CD4-positive, alpha-beta T cell treated with Interleukin-15 for 4 hours (primary cell): ENCODE results near the gene PRPF6.
"Not testable (repeated sequence)": the region's sequence is repeated elsewhere in the genome, so short reads cannot be mapped to it uniquely, and the experiment has no call there.

Experiments
- DNase-seq: peaks from one replicate; pipeline ENCODE4 v3.0.0-alpha.2; 2020; ENCODE audit warnings: low spot score

Gene PRPF6

GRCh38 chr20:63960654-63961621 lies 20.0 kb upstream of the PRPF6 start:
- not testable (repeated sequence) for DNase-seq

DNA sequence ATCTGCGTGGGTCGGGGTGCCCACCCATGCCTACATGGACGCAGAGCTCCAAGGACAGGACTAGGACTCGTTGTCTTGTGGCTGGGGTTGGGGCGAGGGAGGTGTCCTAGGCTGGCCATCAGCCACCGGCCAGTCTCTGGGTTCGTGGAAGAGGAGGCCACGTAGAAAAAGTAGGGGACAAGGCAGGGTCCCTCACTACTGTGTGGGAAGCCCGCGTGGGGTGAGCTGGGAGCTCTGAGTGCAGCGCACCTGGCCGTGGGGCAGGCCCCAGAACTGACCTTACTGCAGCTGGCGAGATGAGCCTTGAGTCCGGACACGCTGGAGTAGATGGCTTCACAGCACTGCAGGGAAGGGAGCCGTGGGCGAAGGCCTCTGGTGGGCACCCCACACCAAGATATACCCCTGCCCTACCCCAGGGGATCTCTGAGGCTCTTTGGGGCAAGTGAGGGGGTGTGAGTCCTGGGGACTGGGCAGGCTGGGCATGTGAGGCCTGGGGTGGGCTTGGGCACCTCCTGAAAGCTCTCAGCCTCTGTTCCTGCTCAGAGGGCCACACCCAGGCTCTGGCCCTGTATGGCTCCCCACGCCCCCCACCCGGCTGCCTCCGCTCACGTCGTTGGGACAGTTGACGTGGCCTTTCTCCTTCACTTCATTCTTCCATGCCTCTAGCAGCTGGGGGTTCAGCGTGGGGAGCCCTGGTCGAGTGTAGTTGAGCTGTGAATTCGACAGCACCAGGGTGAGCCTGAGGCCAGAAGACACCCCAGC lies 19.1 kb upstream of the PRPF6 start:
- DNase-seq: no peak

GRCh38 chr20:63962426-63963347 lies 18.2 kb upstream of the PRPF6 start:
- DNase-seq: no peak

DNA sequence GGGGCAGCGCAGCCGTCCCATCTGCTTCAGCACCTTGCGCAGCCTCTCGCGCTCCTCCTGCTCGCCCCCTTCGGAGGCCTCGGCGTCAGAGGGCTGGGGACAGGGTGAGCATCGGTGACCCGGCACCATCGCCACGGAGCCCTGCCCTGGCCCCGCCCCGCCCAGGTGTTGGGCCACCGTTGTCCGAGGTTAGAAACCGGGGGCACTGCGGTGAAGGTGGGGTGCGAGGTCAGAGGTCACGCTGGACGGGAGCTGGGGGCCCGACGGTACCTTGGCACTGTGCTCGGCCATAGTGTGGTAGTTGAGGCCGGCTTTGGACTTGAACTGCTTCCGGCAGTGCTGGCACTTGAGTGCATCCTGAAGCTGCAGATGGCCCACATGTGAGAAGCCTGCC lies 17.6 kb upstream of the PRPF6 start:
- DNase-seq: no peak

DNA sequence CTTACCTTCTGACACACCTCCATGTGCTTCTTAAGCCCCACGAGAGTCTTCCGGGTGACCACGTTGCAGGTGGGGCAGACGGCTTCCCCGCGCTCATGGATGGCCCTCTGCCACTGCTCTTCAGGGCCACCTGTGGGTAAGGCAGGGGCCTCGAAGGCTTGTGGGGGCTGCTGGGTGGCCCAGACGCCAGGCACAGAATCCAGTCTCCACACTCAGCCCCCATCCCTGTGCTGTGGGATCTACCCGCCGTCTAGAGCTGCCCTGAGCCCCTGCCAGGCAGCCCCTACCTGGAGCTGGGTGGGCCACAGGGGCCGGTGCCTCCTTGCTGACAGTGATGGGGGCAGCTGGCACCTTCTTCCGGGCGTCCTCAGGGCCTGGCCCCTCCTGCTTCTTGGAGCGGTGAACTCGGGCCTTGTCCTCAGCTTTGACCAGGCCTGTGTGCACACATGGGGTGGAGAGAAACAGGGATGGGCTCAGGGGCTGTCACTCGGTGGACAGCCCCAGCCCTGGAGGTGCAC lies 17.1 kb upstream of the PRPF6 start:
- DNase-seq: no peak

GRCh38 chr20:63964412-63964811 lies 16.5 kb upstream of the PRPF6 start:
- no peak for DNase-seq

GRCh38 chr20:63966172-63966943 lies 14.6 kb upstream of the PRPF6 start:
- no peak for DNase-seq

DNA sequence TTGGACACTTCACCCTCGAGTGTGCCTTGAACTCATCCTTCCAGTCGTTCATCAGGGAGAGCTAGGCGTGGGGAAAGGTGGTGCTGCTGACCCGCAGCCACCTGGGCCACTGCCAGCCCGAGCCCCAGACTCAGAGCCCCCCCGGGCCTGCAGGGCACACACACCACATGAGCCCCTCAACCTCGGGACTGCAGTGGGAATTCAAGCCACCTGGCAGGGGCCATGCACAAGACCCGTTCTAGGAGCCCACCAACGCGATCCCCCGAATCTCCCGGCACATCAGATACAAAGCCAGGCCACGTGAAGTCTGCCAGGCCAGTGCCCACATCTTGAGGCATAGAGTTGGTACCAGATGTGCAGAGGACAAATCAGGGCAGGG lies 14.0 kb upstream of the PRPF6 start:
- no peak for DNase-seq

DNA sequence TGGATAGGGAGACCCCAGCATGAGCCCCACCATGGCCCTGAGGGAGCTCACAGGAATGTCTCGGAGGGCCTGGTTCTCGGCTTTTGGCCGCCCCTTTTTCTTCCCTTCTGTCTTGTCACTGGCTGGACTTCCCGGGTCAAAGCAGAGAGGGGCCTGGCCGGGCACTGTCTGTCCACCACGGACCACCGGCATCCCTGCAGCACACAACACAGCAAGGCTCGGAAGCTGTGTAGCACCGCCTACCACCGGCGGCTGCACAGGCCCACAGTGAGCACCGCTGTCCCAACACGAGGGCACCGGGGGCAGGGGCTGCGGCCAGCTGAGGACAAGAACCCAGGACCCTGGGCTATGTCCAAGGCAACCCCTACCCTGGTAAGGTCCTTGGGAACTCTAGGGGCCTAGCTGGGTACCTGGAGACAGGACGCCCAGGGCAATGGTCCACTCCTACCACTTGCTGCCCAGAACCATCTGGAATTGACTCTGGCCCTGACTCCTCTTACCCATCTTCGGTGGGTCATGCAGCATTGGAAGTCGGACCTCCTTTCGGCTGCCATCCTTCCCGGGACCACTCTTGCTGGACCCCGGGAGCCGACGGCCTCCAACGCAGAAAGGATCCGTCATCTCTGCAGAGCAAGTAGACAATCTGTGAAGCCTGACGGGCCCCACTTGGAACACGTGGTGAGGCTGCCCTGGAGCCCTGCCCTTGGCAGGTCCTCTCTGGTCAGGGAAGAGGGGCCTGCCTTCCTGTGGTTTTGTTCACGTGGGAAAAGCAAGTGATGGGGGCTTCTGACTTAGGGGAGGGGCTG lies 13.4 kb upstream of the PRPF6 start:
- DNase-seq: no peak

DNA sequence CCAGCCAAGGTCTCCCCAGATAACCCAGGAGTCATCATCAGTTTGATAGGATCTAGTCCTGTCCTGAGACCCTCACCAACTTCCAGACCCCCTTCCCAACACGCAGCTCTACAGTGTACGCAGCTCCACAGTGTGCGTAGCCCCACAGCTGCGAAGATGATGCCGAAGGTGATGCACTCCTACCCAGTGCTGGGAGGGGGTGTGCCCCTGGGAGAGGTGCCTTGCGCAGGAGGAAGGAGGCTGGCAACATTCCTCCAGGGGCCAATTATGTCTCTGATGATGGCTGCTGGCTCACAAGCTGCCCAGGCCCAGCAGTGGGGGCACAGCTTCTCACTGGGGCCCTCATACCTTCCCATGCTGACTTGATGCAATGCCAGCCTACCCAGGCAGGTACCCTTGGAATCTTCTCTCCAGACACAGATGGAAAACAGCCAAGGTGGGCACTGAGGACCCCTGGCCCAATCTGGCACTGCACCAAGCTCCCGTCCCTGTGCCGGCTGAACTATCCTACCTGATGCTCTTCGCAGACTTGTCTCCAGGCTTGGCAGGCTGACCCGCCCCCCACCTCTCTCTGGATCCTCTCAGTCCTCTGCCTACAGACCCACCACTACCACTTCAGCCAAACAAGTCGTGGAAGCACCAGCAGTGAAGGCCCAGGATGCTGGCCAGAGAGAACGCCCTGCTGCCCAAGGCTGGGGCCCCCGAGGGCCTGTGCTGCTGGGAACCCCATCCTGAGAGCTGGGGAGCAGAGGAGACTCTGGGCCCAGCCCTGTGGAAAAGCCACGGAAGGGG lies 12.6 kb upstream of the PRPF6 start:
- DNase-seq: no peak

GRCh38 chr20:63968928-63969760 lies 11.8 kb upstream of the PRPF6 start:
- DNase-seq: no peak

- peak; percentile 61 for DNase-seq
These were observed 10.9 kb upstream of the PRPF6 start, which contains the start of gene ZNF512B for GRCh38 chr20:63969838-63970713. TSS of gene ZNF512B (minus strand) at chr20:63969930. CDS start at chr20:63967950, 1,980 bp downstream.

DNA sequence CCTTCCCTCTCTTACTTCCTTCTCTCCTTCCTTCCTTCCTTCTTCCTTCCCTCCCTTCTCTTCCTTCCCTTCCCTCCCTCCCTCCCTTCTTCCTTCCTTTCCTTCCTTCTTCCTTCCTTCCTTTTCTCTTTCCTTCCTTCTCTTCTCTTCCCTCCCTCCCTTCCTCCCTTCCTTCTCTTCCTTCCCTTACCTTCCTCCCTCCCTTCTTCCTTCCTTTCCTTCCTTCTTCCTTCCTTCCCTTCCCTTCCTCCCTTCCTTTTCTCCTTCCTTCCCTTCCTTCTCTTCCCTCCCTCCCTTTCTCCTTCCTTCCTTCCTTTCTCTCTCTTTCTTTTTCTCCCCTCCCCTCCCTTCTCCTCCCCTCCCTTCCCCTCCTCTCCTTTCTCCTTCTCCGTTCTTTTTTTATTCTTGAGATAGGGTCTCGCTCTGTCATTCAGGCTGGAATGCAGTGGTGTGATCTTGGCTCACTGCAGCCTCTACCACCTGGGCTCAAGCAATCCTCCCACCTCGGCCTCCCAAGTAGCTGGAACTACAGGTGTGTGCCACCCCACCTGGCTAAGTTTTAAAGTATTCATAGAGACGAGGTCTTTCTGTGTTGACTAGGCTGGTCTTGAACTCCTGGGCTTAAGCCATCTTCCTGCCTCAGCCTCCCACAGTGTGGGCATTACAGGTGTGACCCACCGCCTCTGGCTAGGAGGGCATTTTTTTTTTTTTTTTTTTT lies 10.1 kb upstream of the PRPF6 start:
- DNase-seq: no peak

- DNase-seq: not testable (repeated sequence)
These were observed 9.0 kb upstream of the PRPF6 start for GRCh38 chr20:63971960-63972311.

GRCh38 chr20:63972312-63973159 lies 8.4 kb upstream of the PRPF6 start:
- DNase-seq: no peak

DNA sequence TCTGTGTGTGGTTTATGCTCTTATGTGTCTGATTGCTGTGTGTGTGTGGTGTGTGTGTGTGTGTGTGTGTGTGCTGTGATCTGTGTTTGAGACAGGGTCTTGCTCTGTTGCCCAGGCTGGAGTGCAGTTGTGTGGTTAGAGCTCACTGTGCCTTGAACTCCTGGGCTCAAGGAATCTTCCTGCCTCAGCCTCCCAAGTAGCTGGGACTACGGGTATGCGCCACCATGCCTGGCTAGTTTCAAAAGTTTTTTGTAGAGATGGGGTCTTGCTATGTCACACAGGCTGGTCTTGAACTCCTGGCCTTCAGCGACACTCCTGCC lies 7.8 kb upstream of the PRPF6 start:
- DNase-seq: no peak
